MCF 10A (cell line): Measurements from ENCODE around the gene PPFIBP2. TPM values are rescaled to one million over a fixed set of nuclear protein-coding genes. Genes with fewer than 3 reads are reported as not detected.

ENCODE experiments used
- BruUV-seq: library from RNA; stranded (reverse); fragments of 400-500 nt; replicated peaks from 2 replicates; lab custom pipeline; 2021; lab: Mats Ljungman, UMichigan
- CTCF ChIA-PET: fragments of 300-600 bp; sonication (Branson Sonifier 250); formaldehyde crosslinking; extraction: SDS; loops from one replicate; lab custom pipeline; 2021; ENCODE audit warnings: antibody characterized with exemption, inconsistent platforms; lab: Yijun Ruan, JAX
- POLR2A ChIA-PET: fragments of 300-600, 350-650 bp; sonication (Branson Sonifier 250); formaldehyde crosslinking; extraction: SDS; loops from one replicate; lab custom pipeline; 2020; ENCODE audit warnings: antibody characterized with exemption, inconsistent platforms; lab: Yijun Ruan, JAX
- DNase-seq: peaks from one replicate; pipeline ENCODE4 v3.0.0-alpha.2; 2018; ENCODE audit not compliant: unreplicated experiment
- H3K27ac Mint-ChIP-seq: one replicate; pipeline ENCODE4 v1.8.0; 2022; ENCODE audit warnings: mild to moderate bottlenecking, low read depth, mixed read lengths; ENCODE audit not compliant: unreplicated experiment
- H3K27me3 Mint-ChIP-seq: one replicate; pipeline ENCODE4 v1.8.0; 2022; ENCODE audit warnings: mixed read lengths; ENCODE audit not compliant: insufficient read depth, unreplicated experiment
- H3K36me3 Mint-ChIP-seq: one replicate; pipeline ENCODE4 v1.8.0; 2022; ENCODE audit warnings: mild to moderate bottlenecking, moderate library complexity, mixed read lengths; ENCODE audit not compliant: insufficient read depth, unreplicated experiment
- H3K4me1 Mint-ChIP-seq: one replicate; pipeline ENCODE4 v1.8.0; 2022; ENCODE audit warnings: mixed read lengths; ENCODE audit not compliant: insufficient read depth, unreplicated experiment
- H3K4me3 Mint-ChIP-seq: one replicate; pipeline ENCODE4 v1.8.0; 2022; ENCODE audit warnings: mild to moderate bottlenecking, moderate library complexity, mixed read lengths; ENCODE audit not compliant: unreplicated experiment
- H3K9me3 Mint-ChIP-seq: one replicate; pipeline ENCODE4 v1.8.0; 2022; ENCODE audit warnings: mixed read lengths; ENCODE audit not compliant: unreplicated experiment
- intact Hi-C: fragments of 100-400 bp; cut with micrococcal nuclease; formaldehyde crosslinking; loops from 2 replicates; pipeline ENCODE4 v1.14.1; 2022
- total RNA-seq: library from RNA; stranded (reverse); gene quantifications from 2 replicates; pipeline ENCODE4 v1.2.3, GENCODE V29; 2022
- TF ChIP-seq, protein P1 (sequence below): fragments of 200-600 bp; IDR thresholded peaks from one replicate; pipeline ENCODE4 v1.8.0; 2022; ENCODE audit warnings: antibody characterized with exemption, mild to moderate bottlenecking; ENCODE audit not compliant: unreplicated experiment

PPFIBP2 gene
- total RNA-seq, 1 experiment from 2014 or later = 3.5 TPM

DNA sequence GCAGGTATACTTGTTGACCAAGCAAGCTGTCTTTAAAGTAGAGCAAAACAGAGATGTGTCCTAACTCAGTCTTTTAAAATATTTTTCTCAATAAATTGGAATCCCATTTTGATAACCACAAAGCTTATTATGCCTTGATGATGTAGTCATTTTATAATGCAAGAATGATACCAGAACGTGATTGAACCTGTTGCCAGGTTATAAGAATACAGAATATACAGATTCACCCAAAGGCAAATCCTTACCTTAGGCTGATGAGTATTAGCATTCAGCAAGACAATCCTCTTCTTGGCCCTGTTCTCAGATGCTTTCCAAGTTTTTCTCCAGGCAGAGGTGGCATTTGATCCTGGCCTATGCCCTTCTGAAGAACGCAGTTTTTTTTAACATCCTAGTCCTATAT, 76.1 kb downstream of the PPFIBP2 start:
- Mint-ChIP-seq H3K27me3 (no peaks in the 10 kb centered on the region), H3K36me3 (no peaks in the 10 kb centered on the region), H3K4me3 (no peak overlapping the region), H3K27ac (no peak overlapping the region), H3K9me3 (no peaks in the 10 kb centered on the region), H3K4me1 (peaks cover 21% of the 10 kb centered on the region)
- ChIA-PET CTCF (interaction anchor here (0.6 to 2.0 kb wide), 3 partner anchors 18 to 359 kb away, joined by 4 to 19 read pairs (median 5); no protein-coding TSS in a partner anchor), POLR2A (no interaction called here)
- TF ChIP-seq, protein P1, sequence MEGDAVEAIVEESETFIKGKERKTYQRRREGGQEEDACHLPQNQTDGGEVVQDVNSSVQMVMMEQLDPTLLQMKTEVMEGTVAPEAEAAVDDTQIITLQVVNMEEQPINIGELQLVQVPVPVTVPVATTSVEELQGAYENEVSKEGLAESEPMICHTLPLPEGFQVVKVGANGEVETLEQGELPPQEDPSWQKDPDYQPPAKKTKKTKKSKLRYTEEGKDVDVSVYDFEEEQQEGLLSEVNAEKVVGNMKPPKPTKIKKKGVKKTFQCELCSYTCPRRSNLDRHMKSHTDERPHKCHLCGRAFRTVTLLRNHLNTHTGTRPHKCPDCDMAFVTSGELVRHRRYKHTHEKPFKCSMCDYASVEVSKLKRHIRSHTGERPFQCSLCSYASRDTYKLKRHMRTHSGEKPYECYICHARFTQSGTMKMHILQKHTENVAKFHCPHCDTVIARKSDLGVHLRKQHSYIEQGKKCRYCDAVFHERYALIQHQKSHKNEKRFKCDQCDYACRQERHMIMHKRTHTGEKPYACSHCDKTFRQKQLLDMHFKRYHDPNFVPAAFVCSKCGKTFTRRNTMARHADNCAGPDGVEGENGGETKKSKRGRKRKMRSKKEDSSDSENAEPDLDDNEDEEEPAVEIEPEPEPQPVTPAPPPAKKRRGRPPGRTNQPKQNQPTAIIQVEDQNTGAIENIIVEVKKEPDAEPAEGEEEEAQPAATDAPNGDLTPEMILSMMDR = no peak
- intact Hi-C loops = no loop called here
- BruUV-seq = no TSS peak
- DNase-seq = no peak

DNA sequence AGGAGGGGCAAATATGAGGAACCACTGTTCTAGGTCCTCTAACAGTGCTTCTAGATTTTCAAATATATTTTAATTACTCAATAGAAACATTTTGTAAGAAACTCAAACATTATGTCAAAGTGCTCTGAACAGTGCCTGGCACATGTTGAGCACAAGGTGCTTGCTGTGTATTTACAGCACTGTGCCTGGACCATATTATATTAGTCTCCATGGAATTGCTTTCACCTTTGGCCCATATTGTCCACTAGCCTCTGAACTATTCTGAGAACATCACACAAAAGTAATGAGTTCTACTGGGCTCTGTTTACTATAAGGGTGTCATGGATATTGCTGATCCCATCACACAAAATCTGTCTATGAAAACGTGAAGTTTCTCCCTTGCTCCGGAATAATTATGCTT, 76.7 kb downstream of the PPFIBP2 start:
- Mint-ChIP-seq H3K4me1 (peaks cover 28% of the 10 kb centered on the region), H3K27me3 (no peaks in the 10 kb centered on the region), H3K4me3 (no peak overlapping the region), H3K27ac (no peak overlapping the region), H3K36me3 (no peaks in the 10 kb centered on the region), H3K9me3 (no peaks in the 10 kb centered on the region)
- ChIA-PET POLR2A (interaction anchor here (1.0 kb wide), 1 partner anchor 19 kb away, joined by 4 read pairs; no protein-coding TSS in a partner anchor), CTCF (interaction anchor here (0.7 to 4.8 kb wide), 3 partner anchors 19 to 373 kb away, joined by 3 to 24 read pairs (median 5); no protein-coding TSS in a partner anchor)
- TF ChIP-seq, protein P1 = no peak
- no TSS peak for BruUV-seq
- DNase-seq = no peak
- intact Hi-C loops = no loop called here

DNA sequence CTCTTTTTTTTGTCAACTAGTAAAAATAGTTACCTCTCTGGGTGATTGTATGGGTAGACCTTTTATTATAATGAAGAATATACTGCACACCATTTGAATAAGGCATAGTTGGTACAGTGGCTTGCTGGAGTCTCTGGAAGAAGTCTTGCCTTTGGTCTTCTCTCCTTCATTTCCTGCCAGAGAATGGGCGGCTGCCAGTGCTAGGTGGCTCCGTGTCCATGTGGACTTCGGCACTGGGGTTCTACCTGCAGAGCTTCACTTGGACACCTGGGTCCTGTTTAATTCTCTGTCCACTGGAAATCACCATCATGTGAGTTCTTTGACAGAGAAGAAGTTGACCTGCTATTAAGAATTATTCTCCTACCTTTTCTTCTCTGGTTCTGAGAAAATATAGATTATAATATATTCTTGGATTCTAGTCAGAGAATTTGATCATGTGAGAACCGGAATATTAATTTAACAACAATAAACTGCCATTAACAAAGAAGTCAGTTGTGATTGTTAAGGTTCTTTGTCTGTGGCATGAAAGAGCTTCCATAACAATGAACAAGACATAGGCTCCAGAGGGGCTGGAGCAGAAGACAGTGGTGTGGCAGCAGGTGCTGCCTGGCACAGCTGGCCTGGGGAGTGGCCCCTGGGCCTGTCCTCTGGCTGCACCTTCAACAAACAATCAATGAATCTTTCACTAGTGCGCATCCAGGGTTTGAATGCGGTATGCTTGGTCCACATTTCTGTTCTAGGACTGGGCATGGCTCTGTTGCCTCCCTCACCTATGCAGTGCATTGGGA, 77.5 kb downstream of the PPFIBP2 start:
- Mint-ChIP-seq H3K27ac (no peak overlapping the region), H3K4me3 (no peak overlapping the region), H3K4me1 (peaks cover 29% of the 10 kb centered on the region), H3K9me3 (no peaks in the 10 kb centered on the region), H3K36me3 (no peaks in the 10 kb centered on the region), H3K27me3 (no peaks in the 10 kb centered on the region)
- no peak for DNase-seq
- no TSS peak for BruUV-seq
- ChIA-PET CTCF (interaction anchor here (0.7 to 4.8 kb wide), 6 partner anchors 8 to 372 kb away, joined by 3 to 24 read pairs (median 6); no protein-coding TSS in a partner anchor), POLR2A (interaction anchor here (1.0 to 1.6 kb wide), 2 partner anchors 20 to 46 kb away, joined by 4 read pairs; no protein-coding TSS in a partner anchor)
- intact Hi-C loops = no loop called here
- TF ChIP-seq, protein P1 = no peak

DNA sequence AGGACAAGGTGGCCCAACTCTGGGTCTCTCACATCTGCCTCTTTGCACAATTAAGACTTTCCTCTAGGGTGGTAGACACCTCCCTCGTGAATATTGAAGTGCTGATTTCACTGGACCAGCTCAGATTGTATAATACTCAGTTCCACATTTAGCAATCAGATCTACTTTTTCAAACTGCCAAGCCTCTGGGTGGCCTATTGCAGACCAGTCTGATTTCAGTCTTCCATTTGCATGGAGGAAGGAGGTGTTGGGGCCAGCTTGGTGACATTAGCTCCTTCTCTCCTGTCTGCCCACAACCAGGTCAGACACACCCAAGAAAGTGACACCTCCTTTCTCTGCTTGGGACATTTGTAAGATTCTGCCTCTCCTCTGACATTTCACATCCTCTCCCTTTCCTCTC, 78.2 kb downstream of the PPFIBP2 start:
- TF ChIP-seq, protein P1 = no peak
- Mint-ChIP-seq H3K9me3 (no peaks in the 10 kb centered on the region), H3K4me1 (peaks cover 33% of the 10 kb centered on the region), H3K27ac (peak overlapping the region; percentile 79), H3K4me3 (no peak overlapping the region), H3K36me3 (no peaks in the 10 kb centered on the region), H3K27me3 (no peaks in the 10 kb centered on the region)
- no TSS peak for BruUV-seq
- ChIA-PET POLR2A (interaction anchor here (1.1 to 1.6 kb wide), 4 partner anchors 9 to 77 kb away, joined by 3 to 6 read pairs (median 4); no protein-coding TSS in a partner anchor), CTCF (interaction anchor here (0.5 to 4.8 kb wide), 7 partner anchors 8 to 223 kb away, joined by 3 to 24 read pairs (median 5); no protein-coding TSS in a partner anchor)
- intact Hi-C loops = no loop called here
- no peak for DNase-seq
